ENCODE results near the gene VAV2.
"Not testable (repeated sequence)": the region's sequence is repeated elsewhere in the genome, so short reads cannot be mapped to it uniquely, and the experiment has no call there.

Gene VAV2

DNA sequence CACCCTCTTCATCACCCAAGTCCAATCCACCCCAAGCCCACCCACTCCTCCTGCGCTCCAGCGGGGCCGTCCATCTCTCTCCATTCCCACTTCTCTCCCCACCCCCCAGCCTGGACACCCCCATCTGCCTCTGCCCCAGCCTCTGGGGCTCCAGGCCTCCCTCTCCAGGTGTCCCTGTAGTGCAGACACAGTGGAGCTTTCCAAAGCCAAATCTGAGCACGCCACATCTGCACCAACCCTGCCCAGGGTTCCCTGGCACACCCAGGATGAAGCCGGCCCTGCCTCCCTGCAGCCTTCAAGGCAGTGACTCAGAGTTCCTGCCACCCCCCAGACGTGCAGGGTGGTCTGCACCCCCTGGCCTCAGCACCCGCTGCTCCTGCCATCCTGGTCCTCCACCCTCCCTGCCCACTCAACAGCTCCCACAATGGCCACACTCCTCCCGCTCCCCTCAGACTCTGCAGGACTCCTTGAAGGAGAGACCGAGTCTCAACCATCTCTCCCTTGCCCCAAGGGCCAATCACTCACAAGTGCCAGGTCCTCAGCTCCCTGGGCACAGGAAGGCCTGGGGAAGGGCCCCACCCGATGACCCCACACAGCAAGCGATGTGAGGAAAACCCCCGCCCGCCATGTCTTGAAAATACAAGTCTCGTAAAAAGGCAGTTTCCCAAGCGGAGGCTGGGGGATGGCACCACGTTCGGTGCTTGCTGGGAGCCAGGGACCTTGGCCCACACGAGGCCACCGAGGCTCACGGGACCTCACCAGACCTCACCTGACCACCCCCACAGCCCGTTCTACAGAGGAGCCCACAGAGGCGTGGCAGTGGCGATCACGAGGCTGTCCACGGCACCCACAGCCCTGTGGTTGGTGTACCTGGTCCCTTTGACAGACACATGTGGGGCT, 22.2 kb downstream of the VAV2 start:
- no peak for DNase-seq (ENCODE audit: low read depth in 1 of 2, low spot score in 1 of 2)

DNA sequence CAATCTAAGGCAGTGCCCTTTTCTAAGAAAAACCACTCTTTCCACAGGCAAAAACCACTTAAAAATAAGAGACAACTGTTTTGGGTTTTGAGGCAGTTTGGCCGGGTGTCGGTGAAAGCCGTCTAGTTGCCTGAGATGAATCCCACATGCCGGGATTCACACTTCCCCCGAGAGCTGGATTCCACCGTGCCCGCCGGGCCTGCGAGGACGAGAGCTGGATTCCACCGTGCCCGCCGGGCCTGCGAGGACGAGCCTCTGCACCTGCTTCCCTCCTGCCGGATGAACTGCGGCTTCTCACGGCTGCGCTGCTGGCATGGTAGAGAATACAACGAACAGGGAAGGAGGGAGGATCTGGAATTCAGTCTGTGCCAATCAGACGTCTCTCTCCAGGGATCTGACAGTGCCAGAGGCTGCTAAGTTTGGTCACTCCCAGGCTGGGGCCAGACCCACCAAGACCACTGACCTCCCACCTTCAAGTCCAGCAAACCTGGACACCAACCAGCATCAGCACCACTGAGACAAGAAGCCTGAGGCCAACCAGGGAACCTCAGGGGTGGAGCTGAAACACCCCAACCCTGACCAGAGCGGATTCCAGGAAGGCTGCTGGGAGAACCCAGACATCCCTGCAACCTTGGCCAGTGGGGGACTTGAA, 23.0 kb downstream of the VAV2 start:
- no peak for DNase-seq (ENCODE audit: low read depth in 1 of 2, low spot score in 1 of 2)

DNA sequence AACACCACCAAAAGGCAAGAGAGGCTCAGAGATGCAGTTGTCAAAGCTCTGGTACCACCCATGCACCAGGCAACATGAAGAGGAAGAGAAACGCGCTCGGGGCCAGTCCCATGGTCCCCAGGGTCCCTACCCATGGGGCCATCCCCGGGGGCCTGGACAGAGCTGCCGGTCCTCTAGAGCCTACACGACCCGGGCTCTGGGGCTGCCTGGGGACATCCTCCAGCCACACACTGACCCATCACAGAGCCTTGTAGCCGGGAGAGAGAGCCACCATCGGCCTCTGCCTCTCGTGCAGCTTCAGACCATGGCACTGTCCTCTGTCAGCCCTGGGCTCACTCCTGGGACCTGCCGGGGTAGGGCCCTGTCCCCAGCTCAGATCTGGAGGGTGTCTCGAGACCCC, 23.7 kb downstream of the VAV2 start:
- no peak for DNase-seq (ENCODE audit: low read depth in 1 of 2, low spot score in 1 of 2)

DNA sequence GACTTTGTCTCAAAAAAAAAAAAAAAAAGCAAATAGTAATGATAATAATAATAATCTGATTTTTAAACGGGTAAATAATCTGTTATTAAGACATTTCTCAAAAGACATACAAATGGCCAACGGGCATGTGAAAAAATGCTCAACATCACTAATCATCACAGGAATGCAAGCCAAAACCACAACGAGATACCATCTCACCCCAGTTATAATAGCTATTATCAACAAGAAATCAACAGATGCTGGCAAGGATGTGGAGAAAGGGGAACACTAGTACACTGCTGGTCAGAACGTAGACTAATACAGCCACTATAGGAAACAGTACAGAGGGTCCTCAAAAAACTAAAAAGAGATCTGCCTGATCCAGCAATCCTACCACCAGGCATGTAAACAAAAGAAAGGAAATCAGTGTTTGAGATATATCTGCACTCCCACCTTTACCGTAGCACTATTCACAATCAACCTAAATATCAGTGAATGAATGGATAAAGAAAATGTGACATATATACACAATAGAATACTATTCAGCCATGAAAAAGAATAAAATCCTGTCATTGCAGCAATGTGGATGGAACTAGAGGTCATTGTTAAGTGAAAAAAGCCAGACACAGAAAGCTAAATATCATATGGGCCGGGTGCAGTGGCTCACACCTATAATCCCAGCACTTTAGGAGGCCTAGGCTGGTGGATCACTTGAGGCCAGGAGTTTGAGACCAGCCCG, 24.9 kb downstream of the VAV2 start:
- no peak for DNase-seq (ENCODE audit: low read depth in 1 of 2, low spot score in 1 of 2)

GRCh38 chr9:133964463-133964862, 27.7 kb downstream of the VAV2 start:
- no peak for DNase-seq (ENCODE audit: low read depth in 1 of 2, low spot score in 1 of 2)

- DNase-seq (ENCODE audit: low read depth in 1 of 2, low spot score in 1 of 2): no peak
Observed at GRCh38 chr9:133963166-133963565, 29.0 kb downstream of the VAV2 start.

- no peak for DNase-seq (ENCODE audit: low read depth in 1 of 2, low spot score in 1 of 2)
Observed at GRCh38 chr9:133962341-133962740, 29.8 kb downstream of the VAV2 start.

- no peak for DNase-seq (ENCODE audit: low read depth in 1 of 2, low spot score in 1 of 2)
Observed at GRCh38 chr9:133961226-133962165, 30.6 kb downstream of the VAV2 start.

- no peak for DNase-seq (ENCODE audit: low read depth in 1 of 2, low spot score in 1 of 2)
Observed at GRCh38 chr9:133960568-133961129, 31.5 kb downstream of the VAV2 start.

DNA sequence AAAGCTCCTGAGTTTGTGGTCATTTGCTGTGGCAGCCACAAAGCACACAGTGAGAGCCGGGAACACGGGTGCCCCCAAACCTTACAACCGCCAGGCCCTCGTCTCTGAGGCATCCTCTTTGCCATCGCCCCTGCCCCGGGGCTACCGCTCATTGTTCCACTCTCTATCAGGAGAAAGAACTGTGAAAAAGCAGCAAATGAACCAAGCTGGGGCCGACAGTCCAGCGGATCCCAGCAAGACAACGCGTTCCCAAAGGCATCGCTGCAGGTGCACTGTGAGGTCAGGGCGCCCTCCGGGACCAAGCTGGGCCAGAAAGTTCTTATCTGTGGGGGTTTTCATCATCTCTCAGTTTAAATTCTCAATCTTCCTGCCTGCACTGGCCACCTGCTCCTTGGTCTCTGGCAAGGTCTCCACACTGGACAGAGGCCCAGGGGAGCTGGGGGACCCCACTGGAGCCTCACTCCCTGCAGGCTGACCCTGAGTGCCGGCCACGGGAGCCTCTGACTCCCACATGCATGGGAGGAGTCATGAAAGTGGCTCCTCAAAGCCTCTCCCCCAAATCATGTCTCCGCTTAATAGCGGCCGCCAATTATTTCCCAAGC, 32.1 kb downstream of the VAV2 start:
- no peak for DNase-seq (ENCODE audit: low read depth in 1 of 2, low spot score in 1 of 2)

GRCh38 chr9:133959171-133959570, 33.0 kb downstream of the VAV2 start:
- no peak for DNase-seq (ENCODE audit: low read depth in 1 of 2, low spot score in 1 of 2)

DNA sequence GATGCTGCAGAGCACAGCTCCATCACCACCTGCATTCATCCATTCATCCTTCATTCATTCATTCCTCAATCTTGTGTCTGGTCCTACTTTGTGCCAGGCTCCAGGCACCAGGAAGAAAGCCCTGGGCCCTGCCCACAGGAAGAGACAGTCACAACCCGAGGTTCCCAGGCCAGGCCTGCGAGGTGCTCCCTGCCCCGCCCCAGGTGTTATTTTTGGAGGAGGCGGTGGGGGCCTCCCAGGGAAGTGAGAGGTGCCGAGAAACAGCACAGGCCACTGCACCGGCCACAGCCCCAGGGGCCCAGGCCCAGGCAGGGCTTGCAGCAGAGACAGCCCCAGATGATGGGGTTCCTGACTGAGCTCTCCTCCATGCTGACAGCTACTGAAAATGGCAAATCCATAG, 33.4 kb downstream of the VAV2 start:
- DNase-seq (ENCODE audit: low read depth in 1 of 2, low spot score in 1 of 2): no peak

DNA sequence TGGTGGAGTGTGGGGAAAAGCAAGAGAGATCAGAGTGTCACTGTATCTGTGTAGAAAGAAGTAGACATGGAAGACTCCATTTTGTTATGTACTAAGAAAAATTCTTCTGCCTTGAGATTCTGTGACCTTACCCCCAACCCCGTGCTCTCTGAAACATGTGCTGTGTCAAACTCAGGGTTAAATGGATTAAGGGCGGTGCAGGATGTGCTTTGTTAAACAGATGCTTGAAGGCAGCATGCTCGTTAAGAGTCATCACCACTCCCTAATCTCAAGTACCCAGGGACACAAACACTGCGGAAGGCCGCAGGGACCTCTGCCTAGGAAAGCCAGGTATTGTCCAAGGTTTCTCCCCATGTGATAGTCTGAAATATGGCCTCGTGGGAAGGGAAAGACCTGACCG, 34.4 kb downstream of the VAV2 start:
- DNase-seq (ENCODE audit: low read depth in 1 of 2, low spot score in 1 of 2): not testable (repeated sequence)

- no peak for DNase-seq (ENCODE audit: low read depth in 1 of 2, low spot score in 1 of 2)
Observed at GRCh38 chr9:133957328-133957727, 34.8 kb downstream of the VAV2 start.

DNA sequence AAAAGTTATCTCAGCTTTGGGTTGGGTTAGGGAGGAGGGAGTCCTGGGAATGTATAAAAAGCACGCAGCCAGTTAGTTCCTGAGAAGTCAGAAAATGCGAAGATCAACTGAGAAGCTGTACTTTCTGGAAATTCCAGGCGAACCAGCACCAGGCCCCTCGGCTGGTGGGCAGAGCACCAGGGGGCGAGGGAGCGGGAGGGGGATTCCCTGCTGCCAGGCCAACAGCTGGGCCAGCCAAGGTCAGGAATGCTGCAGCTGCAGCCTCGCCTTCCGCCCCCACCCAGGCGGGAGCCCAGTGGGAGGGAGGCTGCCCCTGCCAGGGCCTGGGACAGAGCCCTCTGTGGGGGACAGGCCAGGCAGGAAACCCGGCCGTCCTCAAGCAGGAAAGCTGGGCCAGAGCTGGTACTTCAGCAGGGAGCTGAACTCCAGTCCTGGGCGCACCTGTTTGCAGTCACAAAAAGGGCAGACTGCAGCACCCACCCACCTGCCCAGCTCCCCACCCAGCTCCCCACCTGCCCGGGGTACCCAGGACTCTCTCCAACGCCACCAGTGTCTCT, 35.5 kb downstream of the VAV2 start:
- DNase-seq (ENCODE audit: low read depth in 1 of 2, low spot score in 1 of 2): no peak

GRCh38 chr9:133955821-133956411, 36.2 kb downstream of the VAV2 start:
- DNase-seq (ENCODE audit: low read depth in 1 of 2, low spot score in 1 of 2): no peak

DNA sequence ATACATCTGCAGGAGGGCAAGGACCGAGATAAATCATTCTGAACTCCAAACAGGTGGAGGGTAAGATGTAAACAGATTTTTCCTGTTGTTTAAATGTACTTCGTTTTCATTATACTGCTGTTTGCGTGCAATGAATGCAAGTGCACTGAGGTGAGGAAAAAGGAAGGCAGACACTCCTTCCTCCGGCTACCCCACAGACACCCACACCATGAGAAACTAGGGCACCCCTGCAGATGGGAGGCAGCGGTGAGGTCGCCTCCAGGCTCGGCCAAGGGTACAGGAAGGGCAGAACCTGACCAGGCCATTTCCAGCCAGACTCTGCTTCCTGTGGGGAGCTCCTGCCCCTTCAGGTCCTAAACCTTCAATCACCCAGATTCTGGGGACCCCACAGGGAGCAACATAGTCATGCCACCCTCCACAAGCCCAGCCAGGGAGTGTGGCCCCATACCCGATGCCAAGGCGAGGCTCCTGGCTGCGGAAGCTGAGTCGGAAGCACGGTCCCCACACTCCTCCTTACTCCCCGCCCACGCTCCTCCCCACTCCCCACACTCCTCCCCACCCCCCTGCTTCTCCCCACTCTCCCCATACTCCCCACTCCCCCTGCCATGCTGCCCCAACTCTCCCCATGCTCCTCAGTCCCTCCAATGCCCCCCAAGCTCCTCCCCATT, 37.1 kb downstream of the VAV2 start:
- DNase-seq (ENCODE audit: low read depth in 1 of 2, low spot score in 1 of 2): no peak

DNA sequence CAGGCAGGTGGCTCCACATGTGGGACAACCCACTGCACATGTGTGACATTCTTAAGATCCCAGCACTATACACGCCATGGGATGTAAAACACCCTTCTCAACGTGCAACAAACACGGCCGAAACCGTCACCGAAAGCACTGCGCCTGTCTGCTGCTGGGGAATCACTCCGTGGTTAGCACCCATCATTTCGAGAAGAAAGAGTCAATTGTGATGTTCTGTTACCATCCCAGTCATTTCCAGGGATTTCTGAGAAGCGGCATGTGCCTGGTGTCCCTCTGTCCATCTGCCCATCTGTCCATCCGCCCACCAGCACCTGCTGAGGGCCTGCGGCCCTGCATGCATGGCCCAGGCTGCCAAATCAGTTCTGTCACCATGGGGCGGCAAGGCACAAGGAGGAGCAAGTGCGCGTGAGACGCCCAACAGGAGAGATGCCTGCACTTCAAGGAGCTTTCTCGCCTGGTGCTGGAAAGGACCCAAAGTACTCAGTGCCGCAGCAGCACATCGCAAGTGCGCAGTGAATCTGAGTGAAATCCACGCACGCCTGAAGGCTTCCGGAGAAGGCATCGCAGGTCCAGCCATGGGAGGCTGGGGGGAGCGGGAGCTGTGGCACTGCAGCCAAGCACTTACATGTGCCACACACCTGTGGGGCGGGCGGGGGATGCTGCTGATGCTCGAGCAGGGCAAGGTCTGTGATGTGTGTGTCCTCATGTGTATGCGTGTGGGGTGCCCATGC, 38.0 kb downstream of the VAV2 start:
- DNase-seq (ENCODE audit: low read depth in 1 of 2, low spot score in 1 of 2): no peak
